ENCODE results near the gene MAGI3. TPM values are rescaled to one million over a fixed set of nuclear protein-coding genes. Genes with fewer than 3 reads are reported as not detected.

MAGI3 gene
- total and polyA plus RNA-seq, 4 donors, result 3.0 to 28.8 (median 7.5) TPM

DNA sequence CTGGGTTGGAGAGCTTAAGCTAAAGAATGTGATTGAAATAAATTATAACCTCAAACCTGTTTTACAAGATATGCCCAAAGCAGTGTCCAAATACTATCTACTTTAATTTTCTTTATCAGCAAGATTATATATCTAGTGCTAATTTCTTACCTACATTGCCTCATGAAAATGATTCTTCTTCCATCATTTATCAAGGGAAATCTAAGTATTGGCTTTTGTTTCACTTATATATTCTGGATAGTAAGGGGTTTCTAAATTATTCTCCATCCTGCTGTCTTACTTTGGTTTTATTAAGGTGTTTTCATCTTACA lies 287.8 kb downstream of the MAGI3 start:
- TF ChIP-seq HNF4A (conservative IDR thresholded peaks at IDR 0.05) (no peak), RXRA (IDR thresholded peaks at IDR 0.05) (no peak)
- TF ChIP-seq, protein P1, sequence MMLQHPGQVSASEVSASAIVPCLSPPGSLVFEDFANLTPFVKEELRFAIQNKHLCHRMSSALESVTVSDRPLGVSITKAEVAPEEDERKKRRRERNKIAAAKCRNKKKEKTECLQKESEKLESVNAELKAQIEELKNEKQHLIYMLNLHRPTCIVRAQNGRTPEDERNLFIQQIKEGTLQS (IDR thresholded peaks at IDR 0.05), result no peak
- H3K4me3 ChIP-seq (ENCODE audit: low read depth in 1 of 3, low read length in 3 of 3), result no peak overlapping the region
- peaks cover 0 to 22% (median 8%) of the 10 kb centered on the region in 4 donors for H3K36me3 ChIP-seq (ENCODE audit: control insufficient read depth in 4 of 4, insufficient read depth in 3 of 4, low read depth in 1 of 4, low read length in 3 of 4)
- no peaks in the 10 kb centered on the region for H3K27me3 ChIP-seq (ENCODE audit: control insufficient read depth in 4 of 4, insufficient read depth in 4 of 4, low read length in 3 of 4)
- H3K27ac ChIP-seq (ENCODE audit: low read depth in 1 of 2, low read length in 2 of 2), result no peak overlapping the region
- H3K4me1 ChIP-seq (ENCODE audit: control insufficient read depth in 4 of 4, insufficient read depth in 4 of 4, low read length in 3 of 4), result peaks cover 0 to 10% (median 10%) of the 10 kb centered on the region in 4 donors
- no peak overlapping the region for H3K9ac ChIP-seq (ENCODE audit: low read depth in 1 of 2, low read length in 2 of 2)
- DNase-seq (ENCODE audit: low spot score), result no peak
- H3K9me3 ChIP-seq (ENCODE audit: control insufficient read depth in 4 of 4, low read length in 3 of 4), result no peaks in the 10 kb centered on the region

DNA sequence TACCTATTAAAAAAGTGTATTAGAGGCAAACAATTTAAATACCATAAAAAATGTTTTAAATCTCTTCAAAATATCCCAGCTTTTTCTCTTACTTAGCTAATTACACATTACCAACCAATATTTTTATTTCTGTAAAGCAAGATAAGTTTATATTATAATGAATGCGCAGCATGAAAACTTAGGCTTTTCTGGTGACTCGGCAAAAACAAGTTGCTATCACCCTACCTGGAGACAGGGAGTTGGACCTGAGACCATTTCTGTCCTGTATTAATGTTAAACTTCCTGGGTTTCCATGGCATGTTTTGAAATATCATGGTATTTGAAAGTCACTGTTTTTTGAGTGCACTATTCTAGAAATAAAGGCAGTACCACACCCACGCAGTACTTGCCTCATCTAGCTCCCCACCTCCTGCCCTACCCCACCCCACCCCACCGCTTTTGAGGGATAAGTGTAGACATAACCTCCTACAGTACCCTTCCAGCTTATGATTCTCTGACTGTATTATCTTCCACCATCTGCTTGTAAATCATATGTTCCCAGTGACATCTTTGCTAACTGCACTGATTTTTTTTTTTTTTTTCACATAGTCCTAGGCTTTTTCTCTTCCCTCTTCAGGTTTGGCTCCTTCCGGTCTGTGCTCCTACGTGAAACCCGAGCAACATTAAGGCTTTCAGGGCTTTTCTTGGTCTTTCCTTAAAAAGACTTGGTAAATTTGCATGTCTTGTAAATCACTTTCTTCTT lies 291.5 kb downstream of the MAGI3 start:
- no peak for TF ChIP-seq NR2F2 (IDR thresholded peaks at IDR 0.05)
- no peak for TF ChIP-seq HNF4A (conservative IDR thresholded peaks at IDR 0.05)
- TF ChIP-seq HNF4G (IDR thresholded peaks at IDR 0.05), result no peak
- TF ChIP-seq, protein P2, sequence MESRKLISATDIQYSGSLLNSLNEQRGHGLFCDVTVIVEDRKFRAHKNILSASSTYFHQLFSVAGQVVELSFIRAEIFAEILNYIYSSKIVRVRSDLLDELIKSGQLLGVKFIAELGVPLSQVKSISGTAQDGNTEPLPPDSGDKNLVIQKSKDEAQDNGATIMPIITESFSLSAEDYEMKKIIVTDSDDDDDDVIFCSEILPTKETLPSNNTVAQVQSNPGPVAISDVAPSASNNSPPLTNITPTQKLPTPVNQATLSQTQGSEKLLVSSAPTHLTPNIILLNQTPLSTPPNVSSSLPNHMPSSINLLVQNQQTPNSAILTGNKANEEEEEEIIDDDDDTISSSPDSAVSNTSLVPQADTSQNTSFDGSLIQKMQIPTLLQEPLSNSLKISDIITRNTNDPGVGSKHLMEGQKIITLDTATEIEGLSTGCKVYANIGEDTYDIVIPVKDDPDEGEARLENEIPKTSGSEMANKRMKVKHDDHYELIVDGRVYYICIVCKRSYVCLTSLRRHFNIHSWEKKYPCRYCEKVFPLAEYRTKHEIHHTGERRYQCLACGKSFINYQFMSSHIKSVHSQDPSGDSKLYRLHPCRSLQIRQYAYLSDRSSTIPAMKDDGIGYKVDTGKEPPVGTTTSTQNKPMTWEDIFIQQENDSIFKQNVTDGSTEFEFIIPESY (IDR thresholded peaks at IDR 0.05), result no peak
- no peak for TF ChIP-seq FOXA2 (IDR thresholded peaks at IDR 0.05)
- no peak for TF ChIP-seq SP1 (IDR thresholded peaks at IDR 0.05)
- no peak for TF ChIP-seq EGR1 (IDR thresholded peaks at IDR 0.05; ENCODE audit: low read depth in 2 of 2)
- TF ChIP-seq, protein P3, sequence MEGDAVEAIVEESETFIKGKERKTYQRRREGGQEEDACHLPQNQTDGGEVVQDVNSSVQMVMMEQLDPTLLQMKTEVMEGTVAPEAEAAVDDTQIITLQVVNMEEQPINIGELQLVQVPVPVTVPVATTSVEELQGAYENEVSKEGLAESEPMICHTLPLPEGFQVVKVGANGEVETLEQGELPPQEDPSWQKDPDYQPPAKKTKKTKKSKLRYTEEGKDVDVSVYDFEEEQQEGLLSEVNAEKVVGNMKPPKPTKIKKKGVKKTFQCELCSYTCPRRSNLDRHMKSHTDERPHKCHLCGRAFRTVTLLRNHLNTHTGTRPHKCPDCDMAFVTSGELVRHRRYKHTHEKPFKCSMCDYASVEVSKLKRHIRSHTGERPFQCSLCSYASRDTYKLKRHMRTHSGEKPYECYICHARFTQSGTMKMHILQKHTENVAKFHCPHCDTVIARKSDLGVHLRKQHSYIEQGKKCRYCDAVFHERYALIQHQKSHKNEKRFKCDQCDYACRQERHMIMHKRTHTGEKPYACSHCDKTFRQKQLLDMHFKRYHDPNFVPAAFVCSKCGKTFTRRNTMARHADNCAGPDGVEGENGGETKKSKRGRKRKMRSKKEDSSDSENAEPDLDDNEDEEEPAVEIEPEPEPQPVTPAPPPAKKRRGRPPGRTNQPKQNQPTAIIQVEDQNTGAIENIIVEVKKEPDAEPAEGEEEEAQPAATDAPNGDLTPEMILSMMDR (IDR thresholded peaks at IDR 0.05; ENCODE audit: low read depth, low read length, missing input control), result no peak
- TF ChIP-seq GABPA (IDR thresholded peaks at IDR 0.05 in 1 of 2, conservative IDR thresholded peaks at IDR 0.05 in 1 of 2), result no peak
- no peak for TF ChIP-seq YY1 (IDR thresholded peaks at IDR 0.05)
- no peak for TF ChIP-seq RXRA (IDR thresholded peaks at IDR 0.05)
- TF ChIP-seq, protein P4, sequence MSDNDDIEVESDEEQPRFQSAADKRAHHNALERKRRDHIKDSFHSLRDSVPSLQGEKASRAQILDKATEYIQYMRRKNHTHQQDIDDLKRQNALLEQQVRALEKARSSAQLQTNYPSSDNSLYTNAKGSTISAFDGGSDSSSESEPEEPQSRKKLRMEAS (IDR thresholded peaks at IDR 0.05), result no peak
- TF ChIP-seq JUND (IDR thresholded peaks at IDR 0.05), result no peak
- TF ChIP-seq, protein P1 (IDR thresholded peaks at IDR 0.05), result no peak
- no peak for TF ChIP-seq RAD21 (IDR thresholded peaks at IDR 0.05)
- H3K9me3 ChIP-seq (ENCODE audit: control insufficient read depth in 4 of 4, low read length in 3 of 4), result no peaks in the 10 kb centered on the region
- no peak overlapping the region for H3K4me3 ChIP-seq (ENCODE audit: low read depth in 1 of 3, low read length in 3 of 3)
- H3K27me3 ChIP-seq (ENCODE audit: control insufficient read depth in 4 of 4, insufficient read depth in 4 of 4, low read length in 3 of 4), result no peaks in the 10 kb centered on the region
- H3K9ac ChIP-seq (ENCODE audit: low read depth in 1 of 2, low read length in 2 of 2), result no peak overlapping the region
- peaks cover 0 to 10% (median 10%) of the 10 kb centered on the region in 4 donors for H3K4me1 ChIP-seq (ENCODE audit: control insufficient read depth in 4 of 4, insufficient read depth in 4 of 4, low read length in 3 of 4)
- peaks cover 2 to 15% (median 8%) of the 10 kb centered on the region in 4 donors for H3K36me3 ChIP-seq (ENCODE audit: control insufficient read depth in 4 of 4, insufficient read depth in 3 of 4, low read depth in 1 of 4, low read length in 3 of 4)
- no peak for DNase-seq (ENCODE audit: low spot score)
- WGBS, result 97% methylated on average over 7 of the region's 7 CpGs
- no peak overlapping the region for H3K27ac ChIP-seq (ENCODE audit: low read depth in 1 of 2, low read length in 2 of 2)

Data from liver (tissue), 9 donors.